Dermis lymphatic vessel endothelial cell (primary cell): ENCODE measurements around the gene ZNF470. TPM values are rescaled to one million over a fixed set of nuclear protein-coding genes. Genes with fewer than 3 reads are reported as not detected.

ENCODE experiments used
- total RNA-seq: library from RNA; depleted of rRNA; stranded (reverse); fragments of >200 nt; gene quantifications from 2 replicates; pipeline ENCODE4 v1.2.1, GENCODE V29; 2014

ZNF470 gene
- total RNA-seq: 3.7 and 5.1 TPM in 2 replicates

GRCh38 chr19:56567274-56568120 lies at the start of gene ZNF470:
Gene ZNF470, plus strand, starts transcription at chr19:56567468. Its CDS starts 2,844 bp downstream, at chr19:56570312.

GRCh38 chr19:56538761-56539263 lies 28.5 kb upstream of the ZNF470 start, which contains the start of gene ZFP28:
Gene ZFP28, plus strand, starts transcription at chr19:56538948. Its CDS starts 71 bp downstream, at chr19:56539019.

GRCh38 chr19:56594783-56595547 lies 27.7 kb downstream of the ZNF470 start, which contains the start of gene ZNF71:
Gene ZNF71, plus strand, starts transcription at chr19:56595302. Its CDS starts 6,257 bp downstream, at chr19:56601559.

Other genes with a start within 250 kb of the ZNF470 start
- 3.8 and 3.9 TPM in 2 replicates for gene ZNF582, start 173.9 kb upstream of the ZNF470 start, total RNA-seq
- gene ZNF583, start 163.1 kb upstream of the ZNF470 start, total RNA-seq: 3.8 and 4.5 TPM in 2 replicates
- gene ZNF667, start 90.1 kb upstream of the ZNF470 start, total RNA-seq: 2.1 and 2.3 TPM in 2 replicates
- gene ZNF471, start 59.6 kb upstream of the ZNF470 start, total RNA-seq: 1.3 and 1.4 TPM in 2 replicates
- gene ZFP28, start 28.5 kb upstream of the ZNF470 start, total RNA-seq: 5.7 and 7.3 TPM in 2 replicates
- gene ZNF71, start 27.8 kb downstream of the ZNF470 start, total RNA-seq: 9.1 and 10.3 TPM in 2 replicates
- gene SMIM17, start 75.7 kb downstream of the ZNF470 start, total RNA-seq: 0.33 and 0.34 TPM in 2 replicates
- gene ZNF835, start 104.3 kb downstream of the ZNF470 start, total RNA-seq: under 0.01 TPM in 1 of 2 replicates, not detected in the other